ENCODE measurements around the gene ATF4. TPM values are rescaled to one million over a fixed set of nuclear protein-coding genes. Genes with fewer than 3 reads are reported as not detected.

Gene ATF4
- total RNA-seq, 1 donor from 2014 or later = 315 TPM

GRCh38 chr22:39524753-39525657 is 4.6 kb downstream of the ATF4 start:
- Mint-ChIP-seq H3K4me1 (ENCODE audit: unreplicated experiment) (peaks cover 55% of the 10 kb centered on the region), H3K9me3 (no peaks in the 10 kb centered on the region), H3K4me3 (peak overlapping the region; percentile 67), H3K36me3 (peaks cover 38% of the 10 kb centered on the region), H3K27me3 (peaks cover 3% of the 10 kb centered on the region), H3K27ac (peak overlapping the region; percentile 83)
- DNase-seq (ENCODE audit: extremely low spot score, unreplicated experiment) = no peak
- TF ChIP-seq CTCF (conservative IDR thresholded peaks at IDR 0.05) = no peak

GRCh38 chr22:39525658-39525975 is 5.3 kb downstream of the ATF4 start:
- Mint-ChIP-seq H3K27me3 (no peaks in the 10 kb centered on the region), H3K27ac (peak overlapping the region; percentile 83), H3K4me1 (ENCODE audit: unreplicated experiment) (peaks cover 55% of the 10 kb centered on the region), H3K9me3 (no peaks in the 10 kb centered on the region), H3K4me3 (peak overlapping the region; percentile 10), H3K36me3 (peaks cover 34% of the 10 kb centered on the region)
- no peak for TF ChIP-seq CTCF (conservative IDR thresholded peaks at IDR 0.05)
- DNase-seq (ENCODE audit: extremely low spot score, unreplicated experiment) = no peak

- Mint-ChIP-seq H3K36me3 (peaks cover 26% of the 10 kb centered on the region), H3K4me3 (peak overlapping the region; percentile 41), H3K9me3 (no peaks in the 10 kb centered on the region), H3K27ac (peak overlapping the region; percentile 88), H3K4me1 (ENCODE audit: unreplicated experiment) (peaks cover 64% of the 10 kb centered on the region), H3K27me3 (no peaks in the 10 kb centered on the region)
- TF ChIP-seq CTCF (conservative IDR thresholded peaks at IDR 0.05) = no peak
- DNase-seq (ENCODE audit: extremely low spot score, unreplicated experiment) = no peak
Measured at GRCh38 chr22:39526736-39527171, 6.4 kb downstream of the ATF4 start.

GRCh38 chr22:39527481-39527961 is 7.2 kb downstream of the ATF4 start:
- peak overlapping the region; percentile 50 for H3K4me3 Mint-ChIP-seq
- H3K36me3 Mint-ChIP-seq = peaks cover 18% of the 10 kb centered on the region
- H3K9me3 Mint-ChIP-seq = no peaks in the 10 kb centered on the region
- peak overlapping the region; percentile 88 for H3K27ac Mint-ChIP-seq
- TF ChIP-seq CTCF (conservative IDR thresholded peaks at IDR 0.05) = no peak
- DNase-seq (ENCODE audit: extremely low spot score, unreplicated experiment) = no peak
- H3K4me1 Mint-ChIP-seq (ENCODE audit: unreplicated experiment) = peaks cover 62% of the 10 kb centered on the region
- H3K27me3 Mint-ChIP-seq = no peaks in the 10 kb centered on the region

- TF ChIP-seq CTCF (conservative IDR thresholded peaks at IDR 0.05) = no peak
- Mint-ChIP-seq H3K4me1 (ENCODE audit: unreplicated experiment) (peaks cover 60% of the 10 kb centered on the region), H3K27ac (peak overlapping the region; percentile 88), H3K27me3 (no peaks in the 10 kb centered on the region), H3K4me3 (peak overlapping the region; percentile 57), H3K9me3 (no peaks in the 10 kb centered on the region), H3K36me3 (peaks cover 14% of the 10 kb centered on the region)
- no peak for DNase-seq (ENCODE audit: extremely low spot score, unreplicated experiment)
Measured at GRCh38 chr22:39528080-39528661, 7.8 kb downstream of the ATF4 start.
